A549 (cell line): ENCODE data around the gene PTP4A2. TPM values are rescaled to one million over a fixed set of nuclear protein-coding genes. Genes with fewer than 3 reads are reported as not detected.

Source experiments
- ATAC-seq, 2 experiments: fragments of 200-7000 bp in 1 of 2; fragments of >200 bp in 1 of 2; cut with Nextera tagmentation in 1 of 2; cut with Tn5 transposase in 1 of 2; 3 replicates each; pipeline versions ENCODE4 v1.8.0 to v1.9.1; 2018 to 2020; ENCODE audit warnings: mild to moderate bottlenecking in 1 of 2, moderate library complexity in 1 of 2
- CTCF ChIA-PET: fragments of 300-600 bp; sonication (Branson Sonifier 250); formaldehyde crosslinking; extraction: SDS; loops from one replicate; lab custom pipeline; 2021; ENCODE audit warnings: antibody characterized with exemption, inconsistent platforms; lab: Yijun Ruan, JAX
- POLR2A ChIA-PET: fragments of 350-600 bp; formaldehyde crosslinking; extraction: SDS; loops from one replicate; lab custom pipeline; 2021; ENCODE audit warnings: antibody characterized with exemption, inconsistent platforms; lab: Yijun Ruan, JAX
- DNase-seq, 2 experiments: peaks; one replicate each; pipeline versions ENCODE4 v3.0.0 to v3.0.0-alpha.2; 2011 to 2016; ENCODE audit warnings: low read depth in 1 of 2, low spot score in 1 of 2
- FAIRE-seq: peaks from 2 replicates; lab custom pipeline; 2011; peaks lifted over from hg19 to GRCh38; lab: Jason Lieb, UNC
- H3K27ac ChIP-seq, 2 experiments: fragments of >200 bp; sonication (Bioruptor Twin); formaldehyde crosslinking; 3 replicates each; pipeline ENCODE4 v1.5.1; 2016 to 2017
- H3K4me1 ChIP-seq: fragments of >200 bp; sonication (Bioruptor Twin); formaldehyde crosslinking; 3 replicates; pipeline ENCODE4 v1.6.1; 2016
- H3K4me2 ChIP-seq: fragments of >200 bp; sonication (Bioruptor Twin); formaldehyde crosslinking; 3 replicates; pipeline ENCODE4 v1.6.1; 2016
- H3K4me3 ChIP-seq: fragments of >200 bp; sonication (Bioruptor Twin); formaldehyde crosslinking; 3 replicates; pipeline ENCODE4 v1.5.1; 2016
- H3K9me3 ChIP-seq: fragments of >200 bp; sonication (Bioruptor Twin); formaldehyde crosslinking; 3 replicates; pipeline ENCODE4 v1.6.1; 2016
- ATOH8 ChIP-seq: fragments of 250-450 bp; sonication (Bioruptor Pico); IDR thresholded peaks from 2 replicates; pipeline ENCODE4 v1.5.0; 2020; ENCODE audit warnings: low read depth, mild to moderate bottlenecking, moderate library complexity
- BHLHE40 ChIP-seq: IDR thresholded peaks from 2 replicates; pipeline ENCODE4 v1.6.1; 2012; ENCODE audit warnings: low read depth, low read length, inconsistent platforms
- CBX2 ChIP-seq: fragments of 200-600 bp; sonication (generic); IDR thresholded peaks from 2 replicates; pipeline ENCODE4 v1.6.1; 2016; ENCODE audit warnings: low read depth, mild to moderate bottlenecking, borderline replicate concordance
- CBX8 ChIP-seq: fragments of 200-600 bp; sonication (generic); IDR thresholded peaks from 2 replicates; pipeline ENCODE4 v1.6.1; 2016
- E2F6 ChIP-seq: IDR thresholded peaks from 2 replicates; pipeline ENCODE4 v1.6.1; 2012; ENCODE audit warnings: low read depth, borderline replicate concordance
- EHF ChIP-seq: fragments of 250-450 bp; sonication (Bioruptor Pico); IDR thresholded peaks from 2 replicates; pipeline ENCODE4 v1.5.0; 2020; ENCODE audit warnings: mild to moderate bottlenecking
- ESRRA ChIP-seq: fragments of 150-350 bp; IDR thresholded peaks from 2 replicates; pipeline ENCODE4 v1.6.1; 2014; ENCODE audit warnings: mild to moderate bottlenecking, low read length, borderline replicate concordance
- FOXS1 ChIP-seq: fragments of 250-450 bp; sonication (Bioruptor Pico); IDR thresholded peaks from 2 replicates; pipeline ENCODE4 v1.5.0; 2020; ENCODE audit warnings: mild to moderate bottlenecking, moderate library complexity
- HDAC2 ChIP-seq: fragments of 200-600 bp; sonication (generic); IDR thresholded peaks from 2 replicates; pipeline ENCODE4 v1.6.1; 2016
- HES2 ChIP-seq: fragments of >200 bp; sonication (Bioruptor Twin); formaldehyde crosslinking; IDR thresholded peaks from 2 replicates; pipeline ENCODE4 v1.6.1; 2016
- HOXB13 ChIP-seq: fragments of 250-450 bp; sonication (Bioruptor Pico); IDR thresholded peaks from 2 replicates; pipeline ENCODE4 v1.5.0; 2020; ENCODE audit warnings: low read depth, mild to moderate bottlenecking, moderate library complexity
- KDM5A ChIP-seq: fragments of 200-600 bp; sonication (generic); IDR thresholded peaks from 2 replicates; pipeline ENCODE4 v1.6.1; 2016; ENCODE audit warnings: antibody characterized with exemption, mild to moderate bottlenecking
- MAFK ChIP-seq: fragments of 450-650 bp; IDR thresholded peaks from 2 replicates; pipeline ENCODE4 v1.6.1; 2014; ENCODE audit not compliant: partially characterized antibody
- MAX ChIP-seq: IDR thresholded peaks from 2 replicates; pipeline ENCODE4 v1.6.1; 2012
- MYC ChIP-seq: IDR thresholded peaks from 2 replicates; pipeline ENCODE4 v1.6.1; 2012; ENCODE audit warnings: mild to moderate bottlenecking, inconsistent platforms, low read length, improper control_type of control experiment, borderline replicate concordance
- NFE2L2 ChIP-seq: fragments of 150-350 bp; conservative IDR thresholded peaks from 2 replicates; pipeline ENCODE4 v1.6.1; 2014; ENCODE audit warnings: low read length
- RARB ChIP-seq: fragments of 250-450 bp; sonication (Bioruptor Pico); IDR thresholded peaks from 2 replicates; pipeline ENCODE4 v1.8.0; 2021; ENCODE audit warnings: mild to moderate bottlenecking, moderate library complexity
- RFX5 ChIP-seq: fragments of 450-650 bp; IDR thresholded peaks from 2 replicates; pipeline ENCODE4 v1.7.1; 2014; ENCODE audit warnings: antibody characterized with exemption, mild to moderate bottlenecking, moderate library complexity
- RNF2 ChIP-seq: fragments of 200-600 bp; sonication (generic); IDR thresholded peaks from 2 replicates; pipeline ENCODE4 v1.6.1; 2016; ENCODE audit warnings: low read depth, mild to moderate bottlenecking, antibody characterized with exemption, moderate library complexity, borderline replicate concordance
- TP53 ChIP-seq: fragments of 250-450 bp; sonication (Bioruptor Pico); IDR thresholded peaks from 2 replicates; pipeline ENCODE4 v1.5.0; 2021; ENCODE audit warnings: mild to moderate bottlenecking, moderate library complexity
- ZFP36 ChIP-seq: fragments of 450-650 bp; IDR thresholded peaks from 2 replicates; pipeline ENCODE4 v1.6.1; 2014; ENCODE audit warnings: borderline replicate concordance; ENCODE audit not compliant: partially characterized antibody
- WGBS: methylation state at CpG from one replicate; pipeline ENCODE4 v1.1.6; 2017; ENCODE audit errors: missing lambda C conversion rate; 5-methylcytosine and 5-hydroxymethylcytosine counted together
- polyA plus RNA-seq, 4 experiments: library from polyadenylated mRNA; depleted of rRNA in 3 of 4; stranded (reverse); fragments of >200 nt; fragmentation: RNase III in 1 of 4; extraction: RNeasy Plus Mini Kit Qiagen cat#74134 plus additional on column Dnase treatment in 1 of 4; gene quantifications; 2 replicates in 3 of 4; 3 replicates in 1 of 4; pipeline ENCODE4 v1.2.3, GENCODE V29; 2011 to 2017

The PTP4A2 gene
- polyA plus RNA-seq, 2 of the 4 experiments (the other 2 are of a cell fraction): 234 to 563 TPM

- no peak overlapping the region for H3K4me3 ChIP-seq
- ChIA-PET CTCF (interaction anchor here (1.4 kb wide), 1 partner anchor 28 kb away, joined by 3 read pairs; no protein-coding TSS in a partner anchor), POLR2A (no interaction called here)
- H3K4me1 ChIP-seq: no peaks in the 10 kb centered on the region
- no peak for ATAC-seq
- 56% methylated on average over 11 of the region's 11 CpGs for WGBS
- H3K27ac ChIP-seq: no peak overlapping the region
- TF ChIP-seq CBX2 (no peak), TP53 (CRISPR knock-in tag) (no peak), BHLHE40 (no peak), EHF (CRISPR knock-in tag) (no peak), HOXB13 (CRISPR knock-in tag) (no peak), ZFP36 (no peak), HES2 (no peak), RARB (CRISPR knock-in tag) (no peak), CBX8 (no peak), E2F6 (no peak), MAFK (no peak), KDM5A (no peak), HDAC2 (no peak), RFX5 (no peak), RNF2 (no peak)
- TF ChIP-seq, all 56 proteins: peak for 0
- DNase-seq: no peak
- FAIRE-seq: no peak
- Histone ChIP-seq H3K4me2 (no peak overlapping the region), H3K9me3 (no peaks in the 10 kb centered on the region)
Measured at GRCh38 chr1:31865728-31866449, 72.3 kb downstream of the PTP4A2 start.

- ATAC-seq (no peak), FAIRE-seq (no peak)
Measured at GRCh38 chr1:31862071-31862470, 76.1 kb downstream of the PTP4A2 start.

GRCh38 chr1:31861346-31861745 is 76.8 kb downstream of the PTP4A2 start:
- H3K4me2 ChIP-seq: no peak overlapping the region
- no peak for DNase-seq
- H3K4me3 ChIP-seq: no peak overlapping the region
- TF ChIP-seq FOXS1: no peak
- TF ChIP-seq ESRRA: no peak
- TF ChIP-seq E2F6: no peak
- no peak for TF ChIP-seq MAX
- no peak for TF ChIP-seq NFE2L2
- no peak for TF ChIP-seq ATOH8 (CRISPR knock-in tag)
- TF ChIP-seq MYC: no peak
- POLR2A ChIA-PET: no interaction called here
- H3K4me1 ChIP-seq: no peaks in the 10 kb centered on the region
- 61% methylated on average over 5 of the region's 5 CpGs for WGBS
- no peak for FAIRE-seq
- no peak for ATAC-seq
- H3K9me3 ChIP-seq: no peaks in the 10 kb centered on the region
- no peak overlapping the region for H3K27ac ChIP-seq
- CTCF ChIA-PET: no interaction called here

More at GRCh38 chr1:31862071-31862470, 76.1 kb downstream of the PTP4A2 start:
- Histone ChIP-seq H3K4me2 (no peak overlapping the region), H3K9me3 (no peaks in the 10 kb centered on the region), H3K4me1 (no peaks in the 10 kb centered on the region), H3K4me3 (no peak overlapping the region), H3K27ac (no peak overlapping the region)
- ChIA-PET CTCF (no interaction called here), POLR2A (no interaction called here)
- no peak for DNase-seq
- no peak for TF ChIP-seq CBX2
- WGBS: 80% methylated on average over 4 of the region's 4 CpGs
